Pancreas (tissue), 10 donors: Measurements from ENCODE around the gene LAMC1. TPM values are rescaled to one million over a fixed set of nuclear protein-coding genes. Genes with fewer than 3 reads are reported as not detected.

ENCODE experiments used
- ATAC-seq, 4 donors: fragments of 200-7000 bp; cut with Tn5 transposase; one replicate each; pipeline versions ENCODE4 v1.8.0 to v1.9.1; 2020; ENCODE audit warnings: mild to moderate bottlenecking in 4 of 4, moderate library complexity in 4 of 4
- DNase-seq, 6 donors: peaks; one replicate each; pipeline ENCODE4 v3.0.0-alpha.2; 2020
- FAIRE-seq: peaks from 2 replicates; lab custom pipeline; 2012; peaks lifted over from hg19 to GRCh38; lab: Jason Lieb, UNC
- H3K27ac ChIP-seq, 4 donors: fragments of 200-600 bp; sonication (generic); 1 replicate in 3 of 4; 2 replicates in 1 of 4; pipeline versions ENCODE4 v1.5.0 to v1.8.0; 2020
- H3K27me3 ChIP-seq, 4 donors: fragments of 200-600 bp; one replicate each; pipeline ENCODE4 v1.8.0; 2021
- H3K36me3 ChIP-seq, 3 donors: fragments of 200-600 bp; sonication (generic) in 1 of 3; one replicate each; pipeline versions ENCODE4 v1.5.0 to v1.8.0; 2020 to 2021
- H3K4me1 ChIP-seq, 3 donors: fragments of 200-600 bp; one replicate each; pipeline ENCODE4 v1.8.0; 2021
- H3K4me3 ChIP-seq, 4 donors: fragments of 200-600 bp; sonication (generic) in 2 of 4; one replicate each; pipeline versions ENCODE4 v1.5.0 to v1.8.0; 2020 to 2021
- H3K9me3 ChIP-seq, 4 donors: fragments of 200-600 bp; one replicate each; pipeline ENCODE4 v1.8.0; 2021
- CTCF ChIP-seq, 4 donors: fragments of 200-600 bp; sonication (generic) in 3 of 4; IDR thresholded peaks; one replicate each; pipeline versions ENCODE4 v1.5.0 to v1.8.0; 2021; ENCODE audit warnings: antibody characterized with exemption in 4 of 4
- WGBS, 2 donors: extraction: QIAGEN DNeasy Blood & Tissue Kit; methylation state at CpG; one replicate each; pipeline ENCODE4 v1.1.7; 2013; 5-methylcytosine and 5-hydroxymethylcytosine counted together
- intact Hi-C, 3 donors: fragments of 100-400 bp; cut with DNase I; formaldehyde crosslinking; loops; one replicate each; pipeline versions ENCODE4 v1.11.1 to v1.14.2; 2022
- polyA plus RNA-seq, 2 donors: library from polyadenylated mRNA; stranded (reverse); fragments of 200-250 nt; gene quantifications; one replicate each; pipeline ENCODE4 v1.2.3, GENCODE V29; 2013
- total RNA-seq, 6 donors: library from RNA; stranded (reverse); fragmentation: NEBNext Ultra II Directional in 4 of 6; extraction: Animal tissue kit (Norgen Biotek cat#: 25700) in 4 of 6; gene quantifications; one replicate each; pipeline versions ENCODE4 v1.2.1 to v1.2.4, GENCODE V29; 2021 to 2023
- donor health status: healthy with polysubstance abuse.
- donor health status: DM: no; HTN: no; CAD: no; lungs with moderate emphysema.
- donor health status: DM: no; HTN: no; CAD: no.
- donor health status: control.
- donor health status: control.
- donor health status: Bipolar disorder and iron deficiency.
- donor health status: DM: yes; HTN: yes; CAD: no.
- donor health status: DM: no; HTN: no; CAD: no.
- donor health status: DM: no; HTN: no; CAD: no.
- donor health status: DM: yes; HTN: yes; CAD: no.

Gene LAMC1
- total and polyA plus RNA-seq, 8 donors, result 11.2 to 50.1 (median 29.4) TPM

DNA sequence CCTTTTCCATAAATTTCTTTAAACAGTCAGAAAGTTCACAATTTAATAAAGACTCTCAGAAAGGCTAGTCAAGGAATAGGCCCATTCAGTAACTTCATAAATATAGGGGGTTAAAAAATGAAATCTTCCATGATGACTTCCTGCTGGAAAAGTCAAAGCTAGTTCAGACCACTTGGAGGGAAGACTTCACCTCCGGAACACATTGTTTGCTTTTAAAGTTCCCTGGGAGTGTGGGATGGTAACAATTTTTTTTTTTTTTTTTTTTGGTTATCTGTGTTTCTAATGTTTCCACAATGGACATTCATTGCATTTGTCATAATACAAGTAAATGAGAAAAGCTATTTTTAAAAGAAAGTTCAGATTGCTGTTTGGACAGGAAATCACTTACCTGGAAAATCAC, 144.5 kb downstream of the LAMC1 start:
- ATAC-seq, result no peak
- no peak for TF ChIP-seq CTCF (IDR thresholded peaks at IDR 0.05)
- Histone ChIP-seq H3K9me3 (no peaks in the 10 kb centered on the region), H3K27ac (no peak overlapping the region), H3K4me1 (no peaks in the 10 kb centered on the region), H3K4me3 (no peak overlapping the region), H3K27me3 (no peaks in the 10 kb centered on the region), H3K36me3 (no peaks in the 10 kb centered on the region)
- no peak for DNase-seq
- no peak for FAIRE-seq
- WGBS, 2 donors, result 74 to 84% methylated on average over 1 of the region's 1 CpG
- intact Hi-C loops, result no loop called here

- ATAC-seq (no peak), FAIRE-seq (no peak), DNase-seq (no peak)
- intact Hi-C loops, result no loop called here
- Histone ChIP-seq H3K27ac (no peak overlapping the region), H3K27me3 (no peaks in the 10 kb centered on the region), H3K36me3 (no peaks in the 10 kb centered on the region), H3K4me3 (no peak overlapping the region), H3K4me1 (no peaks in the 10 kb centered on the region), H3K9me3 (no peaks in the 10 kb centered on the region)
- WGBS, 2 donors, result 50 to 59% methylated on average over 3 of the region's 3 CpGs
- TF ChIP-seq CTCF (IDR thresholded peaks at IDR 0.05), result no peak
These were observed 145.1 kb downstream of the LAMC1 start for GRCh38 chr1:183168308-183168707.

GRCh38 chr1:183173828-183174227, 150.6 kb downstream of the LAMC1 start:
- no peak for TF ChIP-seq CTCF (IDR thresholded peaks at IDR 0.05)
- H3K36me3 ChIP-seq, result no peaks in the 10 kb centered on the region
- no peaks in the 10 kb centered on the region for H3K4me1 ChIP-seq
- FAIRE-seq, result no peak
- H3K9me3 ChIP-seq, result no peaks in the 10 kb centered on the region
- H3K27me3 ChIP-seq, result no peaks in the 10 kb centered on the region
- H3K4me3 ChIP-seq, result no peak overlapping the region
- DNase-seq, result no peak
- WGBS, 2 donors, result 79 to 82% methylated on average over 2 of the region's 2 CpGs
- no peak overlapping the region for H3K27ac ChIP-seq
- ATAC-seq, result no peak
- intact Hi-C loops, result no loop called here

GRCh38 chr1:183175631-183176030, 152.4 kb downstream of the LAMC1 start:
- no peaks in the 10 kb centered on the region for H3K27me3 ChIP-seq
- no peak for DNase-seq
- 69 to 81% methylated on average over 1 of the region's 1 CpG for WGBS, 2 donors
- H3K4me3 ChIP-seq, result no peak overlapping the region
- TF ChIP-seq CTCF (IDR thresholded peaks at IDR 0.05), result no peak
- H3K27ac ChIP-seq, result no peak overlapping the region
- H3K4me1 ChIP-seq, result no peaks in the 10 kb centered on the region
- ATAC-seq, result peak in 1 of 4 donors; percentile 23
- H3K36me3 ChIP-seq, result no peaks in the 10 kb centered on the region
- no peak for FAIRE-seq
- H3K9me3 ChIP-seq, result no peaks in the 10 kb centered on the region
- intact Hi-C loops, result no loop called here

GRCh38 chr1:183178545-183178944, 155.3 kb downstream of the LAMC1 start:
- no peak overlapping the region for H3K4me3 ChIP-seq
- FAIRE-seq, result no peak
- no peak for TF ChIP-seq CTCF (IDR thresholded peaks at IDR 0.05)
- H3K27me3 ChIP-seq, result no peaks in the 10 kb centered on the region
- H3K4me1 ChIP-seq, result no peaks in the 10 kb centered on the region
- no peaks in the 10 kb centered on the region for H3K36me3 ChIP-seq
- no peak overlapping the region for H3K27ac ChIP-seq
- WGBS, 2 donors, result 74 to 78% methylated on average over 7 of the region's 7 CpGs
- DNase-seq, result no peak
- no peak for ATAC-seq
- intact Hi-C loops, result no loop called here
- H3K9me3 ChIP-seq, result no peaks in the 10 kb centered on the region
